Measurements from ENCODE around the gene TMEM175.
A peak's percentile ranks its signal among the peaks of the same experiment; 100 is the strongest.
"Not testable (repeated sequence)": the region's sequence is repeated elsewhere in the genome, so short reads cannot be mapped to it uniquely, and the experiment has no call there.

The TMEM175 gene

DNA sequence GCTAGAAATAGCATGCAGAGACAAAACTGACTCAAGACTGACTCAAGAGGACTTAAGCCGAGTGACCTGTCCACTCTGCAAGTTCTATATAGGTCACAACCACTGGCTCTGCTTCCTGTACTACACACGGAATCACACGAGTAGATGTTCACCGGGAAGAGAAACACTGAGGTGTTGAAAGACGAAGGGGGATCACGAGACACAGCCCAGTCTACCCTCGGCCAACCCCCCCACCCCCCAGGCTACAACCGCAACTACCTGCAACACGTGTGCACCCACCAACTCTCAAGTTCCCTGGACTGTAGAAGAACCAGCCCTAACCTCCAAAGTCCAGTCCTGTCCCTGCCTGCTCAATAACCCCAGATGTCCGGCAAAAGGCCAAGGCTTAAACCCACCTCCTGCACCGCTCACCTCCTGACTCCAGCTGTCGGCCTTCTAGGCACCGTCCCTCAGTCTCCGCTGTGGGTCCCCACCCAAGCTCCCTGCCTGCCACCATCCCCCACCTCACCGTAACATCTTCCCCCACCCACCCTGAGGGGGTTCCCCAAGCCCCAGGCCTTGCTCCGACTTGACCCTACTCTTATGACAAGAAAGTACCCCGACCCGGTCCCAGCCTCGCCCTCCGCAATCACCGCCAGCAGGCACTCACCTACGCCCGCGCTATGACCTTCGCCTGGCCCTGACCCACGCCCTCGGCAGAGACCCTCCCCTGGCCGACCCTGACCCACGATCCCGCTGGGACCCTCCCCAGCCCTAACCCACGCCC lies 883 bp upstream of the TMEM175 start:
- H3K4me3 ChIP-seq (ENCODE audit: low read depth, low read length) = peak overlapping the region; percentile 98
- TF ChIP-seq, protein P1, sequence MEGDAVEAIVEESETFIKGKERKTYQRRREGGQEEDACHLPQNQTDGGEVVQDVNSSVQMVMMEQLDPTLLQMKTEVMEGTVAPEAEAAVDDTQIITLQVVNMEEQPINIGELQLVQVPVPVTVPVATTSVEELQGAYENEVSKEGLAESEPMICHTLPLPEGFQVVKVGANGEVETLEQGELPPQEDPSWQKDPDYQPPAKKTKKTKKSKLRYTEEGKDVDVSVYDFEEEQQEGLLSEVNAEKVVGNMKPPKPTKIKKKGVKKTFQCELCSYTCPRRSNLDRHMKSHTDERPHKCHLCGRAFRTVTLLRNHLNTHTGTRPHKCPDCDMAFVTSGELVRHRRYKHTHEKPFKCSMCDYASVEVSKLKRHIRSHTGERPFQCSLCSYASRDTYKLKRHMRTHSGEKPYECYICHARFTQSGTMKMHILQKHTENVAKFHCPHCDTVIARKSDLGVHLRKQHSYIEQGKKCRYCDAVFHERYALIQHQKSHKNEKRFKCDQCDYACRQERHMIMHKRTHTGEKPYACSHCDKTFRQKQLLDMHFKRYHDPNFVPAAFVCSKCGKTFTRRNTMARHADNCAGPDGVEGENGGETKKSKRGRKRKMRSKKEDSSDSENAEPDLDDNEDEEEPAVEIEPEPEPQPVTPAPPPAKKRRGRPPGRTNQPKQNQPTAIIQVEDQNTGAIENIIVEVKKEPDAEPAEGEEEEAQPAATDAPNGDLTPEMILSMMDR (IDR thresholded peaks at IDR 0.05; ENCODE audit: insufficient read depth, low read length, missing control alignments) = no peak
- ChIA-PET CTCF (interaction anchor here (0.8 to 1.6 kb wide), 4 partner anchors 7 to 24 kb away, joined by 3 to 4 read pairs (median 4); no protein-coding TSS in a partner anchor), POLR2A (interaction anchor here (0.7 kb wide), 1 partner anchor 56 kb away, joined by 3 read pairs; no protein-coding TSS in a partner anchor)
- DNase-seq (ENCODE audit: low read depth, low spot score) = no peak

GRCh38 chr4:932713-933070 lies 432 bp downstream of the TMEM175 start:
- H3K4me3 ChIP-seq (ENCODE audit: low read depth, low read length) = peak overlapping the region; percentile 98
- TF ChIP-seq, protein P1 (IDR thresholded peaks at IDR 0.05; ENCODE audit: insufficient read depth, low read length, missing control alignments) = no peak
- DNase-seq (ENCODE audit: low read depth, low spot score) = no peak
- ChIA-PET POLR2A (interaction anchor here (0.7 to 0.9 kb wide), 4 partner anchors 26 to 151 kb away, joined by 3 to 4 read pairs (median 4); no protein-coding TSS in a partner anchor), CTCF (interaction anchor here (0.8 to 3.2 kb wide), 4 partner anchors 25 to 191 kb away, joined by 3 to 11 read pairs (median 3); partner anchors contain the start of gene IDUA)

GRCh38 chr4:939508-939907 lies 7.2 kb downstream of the TMEM175 start:
- POLR2A ChIA-PET; CTCF ChIA-PET; DNase-seq (ENCODE audit: low read depth, low spot score); H3K4me3 ChIP-seq (ENCODE audit: low read depth, low read length): not testable (repeated sequence)

GRCh38 chr4:945274-946102 lies 13.2 kb downstream of the TMEM175 start:
- DNase-seq (ENCODE audit: low read depth, low spot score) = no peak
- H3K4me3 ChIP-seq (ENCODE audit: low read depth, low read length) = no peak overlapping the region
- TF ChIP-seq, protein P1 (IDR thresholded peaks at IDR 0.05; ENCODE audit: insufficient read depth, low read length, missing control alignments) = no peak
- ChIA-PET CTCF (no interaction called here), POLR2A (no interaction called here)

- TF ChIP-seq, protein P1 (IDR thresholded peaks at IDR 0.05; ENCODE audit: insufficient read depth, low read length, missing control alignments) = no peak
- DNase-seq (ENCODE audit: low read depth, low spot score) = no peak
- CTCF ChIA-PET = no interaction called here
- POLR2A ChIA-PET = no interaction called here
- H3K4me3 ChIP-seq (ENCODE audit: low read depth, low read length) = no peak overlapping the region
Observed at GRCh38 chr4:946103-946450, 13.8 kb downstream of the TMEM175 start.

DNA sequence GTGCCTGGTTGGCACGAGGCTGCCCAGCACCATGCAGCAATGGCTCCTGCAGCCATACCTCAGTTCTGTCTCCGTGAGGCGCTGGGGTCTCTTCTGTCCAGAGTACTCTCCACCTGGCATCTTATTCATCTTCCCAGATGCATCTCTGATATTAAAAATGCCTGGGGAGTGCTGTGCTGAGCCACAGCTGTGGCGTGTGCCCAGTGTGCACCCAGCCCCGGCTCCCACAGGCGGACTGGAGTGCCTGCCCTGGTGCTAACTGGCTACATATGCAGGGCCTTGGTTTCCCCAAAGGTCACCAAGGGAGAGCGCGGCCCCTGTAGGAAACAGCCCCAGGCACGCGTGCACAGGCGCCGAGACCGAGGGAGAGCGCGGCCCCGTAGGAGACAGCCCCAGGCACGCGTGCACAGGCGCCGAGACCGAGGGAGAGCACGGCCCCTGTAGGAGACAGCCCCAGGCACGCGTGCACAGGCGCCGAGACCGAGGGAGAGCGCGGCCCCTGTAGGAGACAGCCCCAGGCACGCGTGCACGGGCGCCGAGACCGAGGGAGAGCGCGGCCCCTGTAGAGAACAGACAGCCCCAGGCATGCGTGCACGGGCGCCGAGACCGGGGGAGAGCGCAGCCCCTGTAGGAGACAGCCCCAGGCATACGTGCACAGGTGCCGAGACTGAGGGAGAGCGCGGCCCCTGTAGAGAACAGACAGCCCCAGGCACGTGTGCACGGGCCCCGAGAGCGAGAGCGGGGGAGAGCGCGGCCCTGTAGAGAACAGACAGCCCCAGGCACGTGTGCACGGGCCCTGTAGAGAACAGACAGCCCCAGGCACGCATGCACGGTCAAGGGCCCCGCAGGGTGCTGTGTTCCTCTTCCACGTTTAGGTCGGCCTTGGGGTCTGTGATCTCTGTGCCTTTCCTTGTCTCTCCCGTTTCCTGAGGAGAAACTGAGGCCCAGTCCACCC lies 14.5 kb downstream of the TMEM175 start:
- ChIA-PET CTCF (no interaction called here), POLR2A (no interaction called here)
- no peak for DNase-seq (ENCODE audit: low read depth, low spot score)
- H3K4me3 ChIP-seq (ENCODE audit: low read depth, low read length) = no peak overlapping the region
- TF ChIP-seq, protein P1 (IDR thresholded peaks at IDR 0.05; ENCODE audit: insufficient read depth, low read length, missing control alignments) = no peak
